Mucosa of gallbladder (tissue), 1 donor: ENCODE results near the gene ACBD5. TPM values are rescaled to one million over a fixed set of nuclear protein-coding genes. Genes with fewer than 3 reads are reported as not detected.
"Not testable (repeated sequence)": the region's sequence is repeated elsewhere in the genome, so short reads cannot be mapped to it uniquely, and the experiment has no call there.

Source experiments
- DNase-seq: peaks from one replicate; pipeline ENCODE4 v3.0.0-alpha.2; 2020; ENCODE audit warnings: low spot score
- total RNA-seq: library from RNA; stranded (reverse); gene quantifications from one replicate; pipeline ENCODE4 v1.2.1, GENCODE V29; 2021
- donor health status: DM: no; HTN: no; CAD: no.

Gene ACBD5
- total RNA-seq, 1 donor from 2014 or later = 34.4 TPM

DNA sequence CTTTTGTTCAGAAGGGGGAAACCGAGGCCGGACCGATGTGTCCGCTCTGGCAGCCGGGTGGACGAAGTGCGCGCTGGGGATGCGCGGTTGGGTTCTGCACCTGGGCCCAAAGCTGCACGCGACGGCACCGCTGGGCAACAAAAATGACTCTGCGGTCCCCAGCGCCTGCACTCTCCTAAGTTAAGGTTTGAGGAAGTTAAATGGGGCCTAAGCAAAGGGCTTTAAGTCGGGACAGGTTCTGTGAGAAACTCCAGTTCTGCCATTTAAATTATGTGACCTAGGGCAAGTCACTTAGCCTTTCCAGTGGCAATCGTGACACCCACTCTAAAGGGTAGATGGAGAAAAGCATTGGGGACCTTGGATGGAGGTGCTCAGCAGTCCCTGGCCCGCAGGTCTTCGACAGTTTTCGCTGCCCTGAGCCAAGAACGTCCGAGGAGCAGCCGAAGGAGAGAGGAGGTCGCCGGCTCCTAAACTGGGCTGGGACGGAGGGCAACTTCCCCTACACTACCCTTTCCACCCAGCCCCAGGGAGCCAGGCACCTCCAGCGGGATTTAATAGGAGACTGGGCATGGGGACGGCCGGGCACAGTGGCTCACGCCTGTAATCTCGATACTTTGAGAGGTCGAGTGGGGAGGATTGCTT, 534 bp upstream of the ACBD5 start:
- no peak for DNase-seq

DNA sequence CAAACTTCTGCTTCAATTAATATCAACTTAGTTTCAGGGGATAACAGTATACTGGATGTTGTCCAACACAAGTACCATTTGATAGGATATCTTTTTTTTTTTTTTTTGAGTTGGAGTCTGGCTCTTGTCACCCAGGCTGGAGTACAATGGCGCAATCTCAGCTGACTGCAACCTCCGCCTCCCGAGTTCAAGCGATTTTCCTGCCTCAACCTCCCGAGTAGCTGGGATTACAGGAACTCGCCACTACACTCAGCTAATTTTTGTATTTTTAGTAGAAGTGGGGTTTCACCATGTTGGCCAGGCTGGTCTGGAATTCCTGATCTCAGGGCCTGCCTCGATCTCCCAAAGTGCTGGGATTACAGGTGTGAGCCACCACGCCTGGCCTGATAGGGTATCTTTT, 3.1 kb downstream of the ACBD5 start:
- DNase-seq = not testable (repeated sequence)

DNA sequence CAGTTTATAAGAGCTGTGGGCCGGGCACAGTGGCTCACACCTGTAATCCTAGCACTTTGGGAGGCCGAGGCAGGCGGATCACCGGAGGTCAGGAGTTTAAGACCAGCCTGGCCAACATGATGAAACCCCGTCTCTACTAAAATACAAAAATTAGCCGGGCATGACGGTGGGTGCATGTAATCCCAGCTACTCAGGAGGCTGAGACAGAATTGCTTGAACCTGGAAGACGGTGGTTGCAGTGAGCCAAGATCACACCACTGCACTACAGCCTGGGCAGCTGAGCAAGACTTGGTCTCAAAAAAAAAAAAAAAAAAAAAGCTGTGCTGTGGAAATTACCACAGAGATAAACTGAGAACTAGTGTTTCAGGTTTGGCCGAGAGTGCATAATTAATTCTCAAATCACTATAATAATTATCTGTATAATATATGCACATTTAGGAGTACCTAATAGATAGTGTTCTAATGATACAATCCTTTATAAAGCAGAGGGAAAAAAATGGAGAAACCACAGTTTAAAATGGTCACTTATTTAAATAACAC, 3.9 kb downstream of the ACBD5 start:
- DNase-seq = not testable (repeated sequence)

DNA sequence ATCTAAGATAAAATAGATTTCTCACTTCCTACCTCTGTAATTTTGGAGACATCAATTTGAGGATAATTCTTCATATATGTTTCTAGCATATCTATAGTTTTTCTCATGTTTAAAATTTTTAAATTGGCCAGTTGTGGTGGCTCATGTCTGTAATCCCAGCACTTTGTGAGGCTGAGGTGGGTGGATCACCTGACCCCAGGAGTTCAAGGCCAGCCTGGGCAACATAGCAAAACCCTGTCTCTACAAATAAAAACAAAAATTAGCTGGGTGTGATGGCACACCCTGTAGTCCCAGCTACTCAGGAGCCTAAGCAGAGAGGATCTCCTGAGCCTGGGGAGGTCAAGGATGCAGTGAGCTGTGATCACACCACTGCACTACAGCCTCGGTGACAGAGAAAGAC, 4.9 kb downstream of the ACBD5 start:
- DNase-seq = no peak

DNA sequence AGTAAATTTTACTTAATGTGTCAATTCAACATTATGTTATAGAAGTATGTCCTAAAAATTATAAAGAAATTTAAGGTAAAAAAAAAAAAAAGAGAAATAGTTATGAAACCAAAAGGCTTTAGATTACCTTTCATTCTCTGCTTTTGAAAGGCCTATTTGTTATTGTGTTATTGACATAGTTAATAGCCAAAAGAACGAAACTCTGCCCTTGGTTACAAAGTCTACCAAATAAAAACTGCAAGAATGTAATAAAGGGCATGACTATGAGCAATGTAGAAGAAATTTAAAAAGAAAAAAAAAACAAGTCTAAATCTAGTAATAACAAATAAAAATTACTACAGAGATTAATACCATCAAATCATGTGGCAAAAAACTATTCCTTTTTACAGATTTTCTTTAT, 10.6 kb downstream of the ACBD5 start:
- no peak for DNase-seq

DNA sequence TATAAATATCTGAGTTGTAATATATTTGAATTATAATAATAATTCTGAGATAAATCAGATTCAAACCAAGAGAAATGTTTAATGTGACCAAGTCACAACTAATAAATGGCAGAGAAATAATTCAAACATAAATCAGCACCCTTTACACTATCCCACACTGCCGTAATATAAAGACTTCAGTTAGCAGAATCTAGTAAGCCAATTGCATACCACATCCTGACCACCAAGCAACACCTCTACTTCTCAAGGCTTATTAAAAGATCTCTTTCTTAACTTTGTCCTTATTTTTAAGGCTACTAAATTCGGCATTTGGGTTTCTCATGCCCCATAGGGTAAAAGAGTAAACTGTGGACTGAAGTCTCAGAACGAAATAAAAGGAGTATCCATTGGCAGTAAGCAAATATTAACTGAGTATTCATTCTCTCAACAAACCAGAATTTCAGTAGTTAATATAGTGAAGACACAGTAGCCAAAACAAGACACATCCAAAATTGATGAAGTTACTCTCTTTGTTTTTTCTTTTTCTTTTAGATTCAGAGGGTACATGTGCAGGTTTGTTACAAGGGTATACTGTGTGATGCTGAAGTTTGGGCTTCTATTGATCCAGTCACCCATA, 14.8 kb downstream of the ACBD5 start:
- no peak for DNase-seq

DNA sequence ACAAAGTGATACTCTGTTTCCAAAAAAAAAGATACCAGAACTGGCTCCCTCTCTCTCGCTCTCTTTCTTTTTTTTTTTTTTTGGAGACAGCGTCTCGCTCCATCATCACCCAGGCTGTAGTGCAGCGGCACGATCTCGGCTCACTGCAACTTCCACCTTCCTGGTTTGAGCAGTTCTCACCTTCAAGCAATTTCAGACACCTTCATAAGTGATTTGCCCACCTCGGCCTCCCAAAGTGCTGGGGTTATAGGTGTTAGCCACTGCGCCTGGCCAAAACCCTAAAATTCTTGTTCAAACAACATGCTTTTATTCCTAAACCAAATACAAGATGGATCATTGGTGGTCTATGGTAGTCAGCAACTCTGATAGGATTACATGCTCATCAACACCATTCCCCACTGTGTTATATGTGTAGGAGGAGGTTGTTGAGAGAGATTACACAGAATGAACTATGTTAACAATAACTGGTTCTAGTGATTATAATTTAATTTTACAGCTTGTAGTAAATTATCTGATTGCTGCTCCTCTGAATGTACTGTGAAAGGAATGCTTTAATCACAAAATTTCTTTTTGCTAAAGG, 15.5 kb downstream of the ACBD5 start:
- no peak for DNase-seq

DNA sequence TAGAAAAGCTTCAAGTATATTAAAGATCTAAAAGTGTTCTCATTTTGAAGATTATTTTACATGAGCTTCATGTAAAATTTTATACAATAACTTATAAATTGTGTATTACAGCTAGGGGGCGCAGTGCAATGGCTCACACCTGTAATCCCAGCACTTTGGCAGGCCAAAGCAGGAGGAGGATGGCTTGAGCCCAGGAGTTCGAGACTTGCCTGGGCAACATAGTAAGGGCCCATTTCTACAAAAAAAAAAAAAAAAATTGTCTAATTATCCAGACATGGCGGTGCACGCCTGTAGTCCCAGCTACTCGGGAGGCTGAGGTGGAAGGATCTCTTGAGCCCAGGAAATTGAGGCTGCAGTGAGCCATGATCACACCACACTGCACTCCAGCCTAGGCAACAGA, 16.6 kb downstream of the ACBD5 start:
- DNase-seq = peak; percentile 23

DNA sequence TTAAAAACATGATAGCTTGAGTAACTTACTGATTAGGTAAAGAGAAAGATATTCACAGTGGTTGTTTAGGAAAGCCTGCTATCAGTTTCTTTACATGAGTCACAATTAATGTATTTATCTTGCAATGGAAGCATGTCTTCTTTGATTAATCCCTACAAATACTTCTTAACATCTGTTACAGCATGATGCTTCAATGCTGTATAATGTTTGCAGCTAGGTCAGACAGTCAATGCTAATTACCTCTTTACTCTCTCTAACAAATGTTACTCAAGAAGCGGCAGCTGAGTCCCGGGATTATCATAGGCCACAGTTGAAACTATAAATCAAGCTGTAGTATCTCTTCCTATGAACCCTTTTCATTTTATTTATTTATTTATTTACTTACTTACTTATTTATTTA, 33.2 kb downstream of the ACBD5 start:
- no peak for DNase-seq

DNA sequence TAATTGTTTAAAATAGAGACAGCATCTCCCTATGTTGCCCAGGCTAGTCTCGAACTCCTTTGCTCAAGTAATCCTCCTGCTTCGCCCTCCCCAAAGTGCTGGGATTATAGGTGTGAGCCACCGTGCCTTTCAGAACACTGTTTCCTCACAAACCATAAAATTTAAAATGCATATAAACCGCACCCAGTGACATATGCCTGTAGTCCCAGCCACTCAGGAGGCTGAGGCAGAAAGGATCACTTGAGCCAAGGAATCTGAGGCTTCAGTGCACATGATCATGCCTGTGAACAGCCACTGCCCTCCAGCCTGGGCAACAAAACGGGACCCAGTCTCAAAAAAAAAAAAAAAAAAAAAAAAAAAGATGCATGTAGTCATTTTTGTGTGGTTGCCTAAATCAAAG, 36.8 kb downstream of the ACBD5 start:
- no peak for DNase-seq

DNA sequence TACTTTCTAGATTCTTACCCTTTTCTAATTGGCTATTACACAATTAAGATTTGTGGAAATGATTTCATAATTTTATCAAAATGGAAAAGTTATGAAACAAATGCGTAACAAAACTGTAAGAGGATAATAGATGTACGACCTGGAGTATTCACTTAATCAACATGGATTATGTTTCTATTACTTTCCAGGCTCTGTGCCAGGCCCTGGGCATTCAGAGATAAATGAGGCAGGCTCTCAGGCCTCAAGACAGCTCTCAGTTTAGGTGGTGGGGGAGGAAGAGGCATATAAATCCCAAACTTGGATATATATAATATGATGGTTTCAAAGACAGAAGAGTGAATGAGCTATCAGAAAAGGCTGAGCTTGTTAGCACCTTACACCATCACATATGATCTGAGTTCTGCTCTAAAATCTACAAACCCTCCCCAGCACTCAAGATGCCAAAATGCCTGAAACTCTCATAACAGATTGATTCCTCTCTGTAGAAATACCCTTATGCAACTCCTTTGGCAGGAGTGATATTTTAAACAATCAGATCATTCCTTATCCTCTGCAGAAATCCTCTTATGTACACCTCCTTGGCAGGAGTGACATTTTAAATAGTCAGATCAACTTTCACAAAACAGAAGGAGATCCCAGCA, 42.5 kb downstream of the ACBD5 start:
- DNase-seq = no peak

DNA sequence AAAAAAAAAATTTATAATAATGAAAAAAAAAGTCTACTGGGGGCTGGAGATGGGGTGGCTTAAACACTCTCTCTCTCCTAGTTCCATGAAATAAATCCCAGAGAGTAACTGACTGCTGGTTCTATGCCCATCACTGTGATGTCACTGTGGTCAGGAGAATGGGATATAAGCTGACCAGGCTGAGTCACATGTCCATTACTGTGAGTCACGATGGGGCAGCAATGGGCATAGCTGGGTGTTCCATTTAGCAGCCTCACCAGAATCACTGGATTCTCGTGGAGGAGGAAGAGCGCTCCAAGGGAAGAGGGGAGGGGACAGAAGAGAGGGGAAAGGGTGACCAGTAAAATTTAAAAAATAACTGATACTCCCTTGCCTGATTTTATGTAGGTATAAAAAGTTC, 48.3 kb downstream of the ACBD5 start:
- no peak for DNase-seq

DNA sequence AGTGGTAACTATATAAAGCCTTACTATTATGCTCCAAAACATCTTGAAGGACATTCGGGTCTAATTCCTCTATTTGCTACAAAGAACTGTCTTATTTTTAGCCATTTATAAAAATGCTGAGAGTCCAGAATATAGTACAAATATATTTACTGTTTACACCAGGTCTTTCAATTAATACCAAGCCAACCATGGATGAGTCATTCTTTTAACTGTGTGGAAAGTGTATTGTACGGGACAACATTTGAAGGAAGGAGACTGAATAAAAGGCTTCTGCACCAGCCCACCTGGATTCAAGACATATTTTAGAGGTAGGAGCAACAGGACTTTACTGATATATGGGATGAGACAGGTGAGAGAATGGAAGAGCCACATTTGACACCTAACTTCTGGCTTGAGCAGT, 50.1 kb downstream of the ACBD5 start:
- DNase-seq = no peak

DNA sequence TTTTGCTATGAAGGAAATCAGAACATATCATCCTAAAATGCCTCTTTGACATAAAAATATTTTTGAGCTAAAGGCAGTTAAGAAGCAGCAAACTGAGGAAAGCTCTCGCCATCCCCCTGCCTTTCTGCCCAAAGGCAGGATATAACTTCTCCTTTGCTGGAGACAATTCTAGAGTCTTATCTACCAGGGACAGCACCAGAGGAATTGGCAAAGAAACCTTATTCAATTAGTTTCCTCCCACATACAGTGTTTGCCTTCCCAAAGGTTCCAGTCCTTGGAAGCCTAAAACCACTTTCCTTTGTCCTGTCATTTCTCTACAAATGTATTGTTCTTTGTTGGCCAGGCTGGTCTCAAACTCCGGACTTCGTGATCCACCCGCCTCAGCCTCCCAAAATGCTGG, 51.7 kb downstream of the ACBD5 start:
- no peak for DNase-seq

DNA sequence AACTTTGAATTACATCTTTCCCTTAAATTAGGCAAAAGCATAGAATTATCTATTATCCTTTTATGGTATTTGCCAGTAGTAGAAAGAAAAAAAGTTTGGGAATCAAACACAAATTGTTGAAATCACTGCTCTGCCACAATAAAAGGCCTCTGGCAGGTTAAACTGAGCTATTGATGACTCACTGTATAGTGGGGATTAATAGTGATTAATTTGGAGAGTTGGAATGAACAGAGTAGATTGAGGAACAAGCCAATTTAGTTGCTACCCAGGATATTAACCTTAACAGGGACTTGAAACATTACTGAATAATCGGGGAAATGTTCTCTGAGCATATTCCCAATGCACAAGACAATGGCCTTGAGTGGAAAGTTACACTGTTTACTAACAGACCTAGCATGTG, 52.3 kb downstream of the ACBD5 start:
- DNase-seq = no peak

DNA sequence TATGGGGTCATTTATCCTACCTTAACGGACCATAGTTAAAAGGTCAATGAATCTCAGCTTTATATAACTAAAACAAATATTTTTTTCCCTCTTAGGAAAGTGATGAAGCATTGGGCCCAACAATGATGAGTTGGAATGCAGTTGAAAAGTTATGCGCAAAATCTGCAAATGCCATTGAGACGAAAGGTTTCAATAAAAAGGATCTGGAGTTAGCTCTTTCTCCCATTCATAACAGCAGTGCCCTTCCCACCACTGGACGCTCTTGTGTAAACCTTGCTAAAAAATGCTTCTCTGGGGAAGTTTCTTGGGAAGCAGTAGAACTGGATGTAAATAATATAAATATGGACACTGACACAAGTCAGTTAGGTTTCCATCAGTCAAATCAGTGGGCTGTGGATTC, 70.7 kb downstream of the ACBD5 start:
- DNase-seq = no peak

DNA sequence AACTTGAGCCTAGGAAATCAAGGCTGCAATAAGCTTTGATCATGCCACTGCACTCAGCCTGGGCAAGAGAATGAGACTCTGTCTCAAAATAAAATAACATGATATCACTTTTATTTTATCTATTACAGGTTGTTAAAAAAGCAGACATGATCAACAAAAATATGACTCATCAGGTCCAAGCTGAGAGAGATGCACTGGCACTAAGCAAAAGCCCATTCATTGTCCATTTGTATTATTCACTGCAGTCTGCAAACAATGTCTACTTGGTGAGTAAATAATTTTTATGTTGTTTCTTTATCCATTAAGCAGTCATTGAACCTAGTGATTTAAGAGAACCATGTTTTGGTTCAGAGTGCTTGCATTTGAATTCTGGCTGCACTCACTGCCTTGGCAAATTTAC, 82.2 kb downstream of the ACBD5 start:
- DNase-seq = no peak

DNA sequence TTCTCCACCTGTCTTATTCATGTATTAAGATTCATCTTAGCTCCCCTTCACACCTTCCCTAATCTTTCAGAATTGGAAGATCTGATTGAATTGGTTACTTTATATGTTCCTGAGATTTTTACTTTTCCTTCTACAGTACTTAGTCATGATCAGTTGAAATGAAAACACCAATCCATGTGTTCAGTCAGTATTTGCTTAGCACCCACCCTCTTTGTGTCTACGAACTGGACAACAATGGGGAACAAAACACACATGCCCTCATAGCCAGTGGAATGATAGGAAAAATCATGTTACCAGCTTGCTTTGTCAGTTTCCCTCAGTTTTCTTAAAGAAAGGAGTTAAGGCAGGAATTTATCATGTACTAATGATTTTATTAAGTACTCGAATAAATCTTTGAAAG, 83.4 kb downstream of the ACBD5 start:
- no peak for DNase-seq

DNA sequence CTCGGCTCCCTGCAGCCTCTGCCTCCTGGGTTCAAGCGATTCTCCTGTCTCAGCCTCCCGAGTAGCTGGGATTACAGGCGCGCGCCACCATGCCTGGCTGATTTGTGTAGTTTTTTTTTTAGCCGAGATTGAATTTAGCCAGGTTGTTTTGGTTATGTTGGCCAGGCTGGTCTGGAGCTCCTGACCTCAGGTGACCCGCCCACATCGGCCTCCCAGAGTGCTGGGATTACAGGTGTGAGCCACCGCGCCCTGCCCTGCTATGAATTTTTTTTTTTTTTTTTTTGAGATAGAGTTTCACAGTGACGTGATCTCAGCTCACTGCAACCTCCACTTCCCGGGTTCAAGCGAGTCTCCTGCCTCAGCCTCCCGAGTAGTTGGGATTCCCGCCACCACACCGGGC, 84.0 kb downstream of the ACBD5 start:
- DNase-seq = not testable (repeated sequence)

DNA sequence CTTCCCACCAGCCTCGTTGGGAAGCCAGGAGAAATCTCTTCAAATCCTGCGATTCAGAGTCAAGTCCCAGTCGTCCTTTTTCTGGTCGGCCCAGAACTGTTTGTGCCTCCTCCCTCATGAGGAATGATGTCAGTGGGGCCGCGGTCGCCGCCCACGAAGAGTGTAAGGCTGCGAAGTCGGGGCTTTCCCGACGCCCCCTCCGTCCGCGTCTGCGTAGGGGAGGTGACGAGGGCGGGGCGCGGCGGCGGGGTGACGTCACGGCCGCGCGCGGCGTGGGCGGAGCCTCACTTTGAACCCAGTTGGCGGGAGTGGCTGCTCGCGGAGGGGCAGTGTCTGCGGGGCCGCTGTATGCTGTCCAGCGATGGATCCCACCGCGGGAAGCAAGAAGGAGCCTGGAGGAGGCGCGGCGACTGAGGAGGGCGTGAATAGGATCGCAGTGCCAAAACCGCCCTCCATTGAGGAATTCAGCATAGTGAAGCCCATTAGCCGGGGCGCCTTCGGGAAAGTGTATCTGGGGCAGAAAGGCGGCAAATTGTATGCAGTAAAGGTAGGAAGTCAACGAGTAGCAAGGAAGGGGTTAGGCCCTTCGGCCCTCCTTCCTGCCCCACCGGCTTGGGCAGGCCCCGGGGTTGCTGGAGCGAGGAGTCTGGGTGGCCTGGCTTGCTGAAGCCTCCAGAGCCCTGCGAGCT, 85.4 kb downstream of the ACBD5 start, which contains the start of gene MASTL:
MASTL (plus strand) TSS at position 287 of the 689 bp plus-strand sequence; CDS start at position 362, 75 bp downstream.
- DNase-seq = peak; percentile 92

DNA sequence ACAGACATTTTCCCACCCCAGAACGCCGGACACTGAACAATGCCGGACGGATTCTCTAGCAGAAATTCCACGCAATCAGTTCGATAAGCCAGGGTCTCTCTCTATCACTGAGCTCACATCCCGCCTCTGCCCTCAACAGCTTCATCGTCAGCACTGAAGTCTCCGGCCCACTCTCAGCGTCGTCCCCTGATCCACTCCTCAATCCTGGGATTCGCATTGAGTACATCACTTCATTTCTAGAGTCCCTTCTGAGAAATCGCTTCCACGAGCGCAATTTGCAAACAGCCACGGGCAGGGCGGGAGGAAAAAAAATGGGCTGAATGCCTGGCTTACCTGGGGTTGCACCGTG, 86.8 kb downstream of the ACBD5 start:
- no peak for DNase-seq

DNA sequence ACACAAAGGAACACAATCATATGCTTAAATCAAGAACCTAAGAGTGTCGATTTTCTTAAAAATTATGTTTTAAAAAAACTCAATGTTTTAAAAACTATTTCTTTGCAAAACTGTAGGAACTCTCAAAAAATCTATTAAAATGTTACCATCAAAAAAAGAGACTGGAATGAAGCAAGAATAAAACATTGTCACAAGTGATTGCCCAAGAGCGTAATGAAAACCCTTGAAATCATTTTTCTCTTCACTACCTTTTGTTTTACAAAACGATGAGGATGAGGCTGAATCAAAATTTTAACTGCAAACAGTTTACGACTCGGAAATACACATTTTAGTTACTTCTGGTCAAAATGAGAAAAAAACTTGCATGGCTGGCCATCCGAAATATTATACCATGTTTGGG, 87.3 kb downstream of the ACBD5 start:
- no peak for DNase-seq
